Stimulated activated CD4-positive, alpha-beta T cell treated with anti-CD3 and anti-CD28 coated beads, Interleukin-15, amount 100 ng/mL, for 24 hours (primary cell): ENCODE results near the gene LPIN3.

ENCODE experiments used
- DNase-seq: peaks from one replicate; pipeline ENCODE4 v3.0.0-alpha.2; 2020

LPIN3 gene

DNA sequence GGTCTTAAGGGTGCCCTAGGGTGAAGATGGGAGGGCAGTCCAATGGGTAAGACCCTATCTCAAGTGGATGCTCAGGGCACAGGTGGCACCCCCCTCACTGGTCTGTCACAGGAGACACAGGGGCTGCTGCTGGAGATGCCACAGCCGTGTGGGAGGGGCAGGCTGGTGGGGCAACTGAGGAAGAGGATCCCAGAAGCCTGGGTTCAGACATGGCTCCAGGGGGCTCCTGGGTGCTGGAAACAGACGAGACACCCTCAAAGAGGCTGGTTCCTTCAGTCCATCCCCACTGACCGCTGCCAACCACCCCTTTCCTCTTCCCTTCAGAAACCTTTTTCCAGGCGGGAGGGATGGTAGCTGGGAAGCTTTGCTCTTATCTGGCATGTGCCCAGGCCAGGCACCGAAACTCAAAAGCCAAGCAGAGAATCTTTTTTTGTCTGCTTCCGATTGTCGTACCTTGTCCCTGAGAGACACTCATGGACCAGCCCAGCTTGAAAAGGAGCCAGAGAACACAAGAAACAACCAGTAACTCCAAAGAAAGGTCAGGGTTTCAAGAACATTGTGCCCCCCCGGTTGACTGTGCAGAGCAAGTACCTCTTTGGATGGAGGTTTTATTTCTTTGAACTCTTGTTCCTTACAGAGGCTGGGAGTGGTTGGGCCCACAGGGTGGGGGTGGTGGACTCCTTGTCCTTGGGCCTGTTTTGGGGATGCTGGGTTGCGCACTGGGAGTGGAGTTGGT lies 54.5 kb downstream of the LPIN3 start:
- DNase-seq: no peak

DNA sequence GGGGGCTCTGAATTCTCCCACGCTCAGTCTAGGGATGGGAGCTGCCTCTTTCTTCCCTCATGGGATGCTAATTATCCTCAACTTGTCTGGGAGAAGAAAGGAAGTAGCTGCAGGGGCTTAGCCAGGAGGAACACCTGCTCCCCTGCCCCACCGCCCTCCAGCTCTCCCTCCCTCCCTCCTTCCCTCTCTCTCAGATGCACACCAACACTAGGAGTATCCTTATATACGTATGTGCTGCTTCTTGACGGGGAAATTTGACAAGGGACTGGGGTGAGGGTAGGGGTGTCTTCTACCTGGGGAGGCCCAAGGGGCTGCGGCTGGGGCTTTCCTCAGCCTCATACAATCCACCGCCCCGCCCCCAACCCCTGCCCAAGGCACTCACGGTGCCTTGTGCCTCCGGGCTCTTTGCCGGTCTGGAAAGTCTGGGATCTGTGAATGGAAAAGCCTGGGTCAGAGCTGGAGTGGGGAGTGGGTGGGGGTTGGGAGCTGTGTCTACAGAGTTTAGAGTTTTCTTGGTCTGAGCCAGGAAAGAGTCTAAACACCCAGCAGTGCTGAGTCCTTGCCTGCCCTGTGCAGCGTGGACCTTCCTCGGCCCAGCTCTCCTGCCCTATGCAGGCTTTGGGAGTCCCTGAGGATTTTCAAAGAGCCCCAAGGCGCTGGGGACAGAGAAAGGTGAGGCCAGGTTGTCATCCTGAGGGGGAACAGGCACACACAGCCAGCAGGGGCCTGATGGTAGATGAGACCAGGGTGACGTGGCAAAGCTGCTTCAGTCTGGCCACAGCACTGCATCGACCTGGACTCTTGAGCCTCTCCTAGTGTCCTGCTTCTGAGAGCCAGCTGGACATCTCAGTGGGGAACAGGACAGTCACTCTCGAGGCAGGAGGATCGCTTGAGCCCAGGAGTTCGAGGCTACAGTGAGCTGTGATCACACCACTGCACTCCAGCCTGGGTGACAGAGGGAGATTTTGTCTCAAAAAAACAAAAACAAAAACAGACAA lies 55.3 kb downstream of the LPIN3 start:
- DNase-seq: no peak

DNA sequence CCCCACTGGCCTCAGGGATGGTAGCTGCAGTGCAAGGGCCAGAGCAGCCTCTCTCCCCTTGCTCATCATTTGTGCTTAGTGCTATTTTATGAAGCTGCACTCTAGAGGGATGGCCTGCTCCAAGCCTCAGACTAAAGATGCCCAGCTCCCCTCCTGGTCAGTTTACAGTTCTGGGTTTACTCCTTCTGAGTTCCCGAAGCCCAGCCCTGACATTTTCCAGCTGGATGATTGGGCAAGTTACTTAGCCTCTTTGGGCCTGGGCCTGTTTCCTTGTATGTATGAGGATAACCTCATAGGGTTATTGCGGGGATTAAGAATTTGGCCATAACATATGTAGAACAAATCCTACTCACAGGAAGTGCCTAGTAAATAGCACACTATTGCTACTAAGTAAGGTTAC lies 57.8 kb downstream of the LPIN3 start:
- DNase-seq: no peak

DNA sequence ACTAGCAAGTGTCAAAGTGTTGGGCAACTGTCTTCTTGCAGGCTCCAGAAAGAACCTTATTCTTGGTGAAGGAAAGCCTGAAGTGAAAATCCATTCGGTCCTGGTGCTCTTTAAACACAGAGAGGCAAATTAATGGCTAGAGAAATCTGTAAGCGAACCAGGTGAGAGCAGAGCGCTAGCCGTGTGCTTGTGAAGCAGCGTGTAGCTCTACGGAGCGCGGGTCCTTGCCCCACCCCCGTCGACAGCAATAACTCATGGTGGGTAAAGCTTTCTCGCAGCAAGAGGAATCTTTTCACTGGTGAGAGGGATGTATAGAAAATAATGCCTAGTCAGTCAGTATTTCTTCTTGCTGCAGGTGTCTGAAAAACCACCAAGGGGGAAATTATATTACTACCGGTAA lies 63.0 kb downstream of the LPIN3 start:
- no peak for DNase-seq

DNA sequence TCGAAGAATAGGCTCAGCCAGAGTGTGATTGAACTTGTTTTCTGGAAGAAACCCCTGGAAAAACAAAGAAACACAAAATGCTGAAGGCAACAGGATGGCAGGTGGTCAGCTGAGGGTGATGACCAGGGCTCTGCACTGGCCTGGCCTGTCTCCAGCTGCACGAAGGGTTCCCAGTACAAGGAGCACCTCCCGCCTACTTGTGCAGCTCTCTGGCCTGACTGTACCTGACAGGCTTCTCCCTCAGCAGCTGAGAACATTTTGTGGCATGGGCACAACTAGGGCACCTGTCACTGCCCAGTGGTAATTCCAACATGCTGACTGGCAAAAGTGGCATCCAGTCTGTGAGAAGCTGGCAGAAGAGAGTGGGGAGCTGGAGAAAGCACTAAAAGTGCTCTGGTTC lies 64.8 kb downstream of the LPIN3 start:
- DNase-seq: no peak

DNA sequence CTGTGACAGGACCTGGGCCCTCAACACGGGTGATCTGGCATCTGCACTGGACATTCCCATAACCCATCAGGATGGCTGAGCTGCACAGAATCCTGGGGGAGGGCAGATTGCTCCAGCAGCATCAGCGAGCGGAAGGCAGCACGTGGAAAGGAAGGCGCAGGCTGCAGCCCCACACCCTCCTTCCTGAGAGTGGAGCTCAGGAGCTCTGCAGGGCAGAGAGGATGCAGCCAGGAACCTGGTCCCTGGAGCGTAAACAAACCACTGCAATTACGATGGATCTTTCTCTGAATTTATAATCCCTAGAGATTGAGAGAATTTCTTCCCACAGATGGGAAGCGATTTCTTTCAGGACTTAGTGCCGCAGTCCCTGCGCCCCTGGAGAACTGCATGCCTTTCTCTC lies 65.7 kb downstream of the LPIN3 start:
- no peak for DNase-seq

DNA sequence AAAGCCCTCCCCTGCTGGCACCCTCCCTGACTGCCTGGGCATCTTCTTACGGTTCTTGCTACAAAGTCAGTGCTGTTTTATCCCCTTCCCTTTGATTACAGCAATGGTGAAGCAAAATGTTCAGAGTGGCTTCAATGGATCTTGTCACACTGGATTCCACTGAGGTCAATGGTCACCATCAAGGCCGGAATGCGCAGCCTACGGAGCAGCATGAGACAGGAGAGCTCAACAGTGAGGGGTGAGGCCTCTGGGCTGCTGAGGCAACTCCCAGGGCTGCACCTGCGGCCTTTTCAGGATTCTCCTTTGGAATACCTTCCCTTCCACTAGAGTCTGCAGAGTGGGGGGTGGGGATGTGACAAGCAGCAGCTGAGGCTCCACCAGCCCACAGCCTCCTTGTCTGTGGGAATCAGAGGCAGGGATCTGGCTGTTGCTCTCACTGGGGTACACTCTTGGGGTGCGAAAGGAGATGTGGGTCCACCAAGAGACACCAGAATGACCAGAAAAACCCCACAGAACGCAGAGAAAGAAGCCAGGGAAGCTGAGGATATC lies 66.3 kb downstream of the LPIN3 start:
- DNase-seq: no peak

DNA sequence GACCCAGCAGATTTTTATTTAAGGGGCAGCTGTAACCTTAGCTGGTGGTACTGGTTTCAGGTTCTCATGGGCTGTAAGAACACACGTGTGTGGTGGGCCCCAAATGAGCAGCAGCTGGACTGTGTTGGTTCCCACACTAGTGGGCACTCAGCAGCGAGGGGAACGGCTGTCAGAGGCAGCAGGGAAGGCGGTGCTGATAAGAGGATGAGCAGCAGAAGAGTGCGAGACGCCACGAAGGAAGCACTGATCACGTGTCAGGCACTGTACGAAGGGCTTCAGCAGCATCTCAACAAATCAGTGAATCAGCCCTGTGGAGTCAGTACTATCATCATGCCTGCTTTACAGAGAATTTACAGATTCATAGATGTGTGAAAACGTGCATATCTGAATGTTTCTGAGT lies 67.0 kb downstream of the LPIN3 start:
- no peak for DNase-seq

DNA sequence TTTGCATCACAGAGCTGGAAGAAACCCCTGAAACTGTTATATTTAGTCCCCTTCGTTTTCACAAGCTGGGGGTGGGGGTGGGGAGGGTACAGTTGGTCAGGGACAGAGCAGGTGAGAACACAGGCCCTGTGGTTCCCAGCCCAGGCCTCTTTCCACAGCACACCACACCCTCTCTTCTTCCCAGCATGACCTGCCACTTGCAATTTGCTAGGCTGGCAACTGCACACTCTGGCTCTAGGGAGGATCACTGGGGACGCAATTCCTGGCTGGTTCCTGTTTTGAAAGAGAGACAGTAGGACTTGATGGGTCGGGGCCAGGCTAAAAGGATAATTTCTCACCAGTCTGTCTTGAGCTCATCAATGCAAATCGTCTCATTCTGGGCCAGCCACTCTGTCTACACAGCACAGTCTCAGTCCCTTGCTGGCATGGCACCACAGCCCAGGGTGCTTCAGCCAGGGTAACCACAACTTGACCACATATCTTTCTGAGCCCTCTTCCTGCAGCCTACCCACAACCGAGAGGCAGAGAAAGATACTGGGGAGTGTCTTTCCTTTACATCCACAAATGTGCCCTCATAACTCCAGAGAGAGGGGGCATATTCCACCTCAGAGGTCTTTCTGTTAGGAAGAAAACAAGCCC lies 67.7 kb downstream of the LPIN3 start:
- no peak for DNase-seq

DNA sequence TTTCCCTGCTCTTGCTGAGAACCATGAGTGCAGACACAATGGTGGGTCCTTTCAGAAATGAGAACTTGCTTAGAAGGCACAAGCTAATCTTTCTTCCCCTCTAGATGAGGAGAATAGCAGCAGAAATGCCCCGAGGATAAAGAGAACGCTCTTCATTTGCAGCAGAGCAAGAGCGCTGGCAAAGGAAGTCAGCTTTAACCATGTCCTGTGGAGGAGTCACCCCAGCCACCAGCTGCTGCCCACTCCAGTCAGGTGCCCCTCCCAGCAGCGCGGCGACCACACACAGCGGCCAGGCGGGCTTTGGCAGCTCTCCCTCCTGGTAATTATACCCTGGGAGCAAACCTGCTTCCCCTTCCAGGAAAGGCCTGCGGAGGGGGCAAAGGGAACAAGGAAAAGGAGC lies 68.4 kb downstream of the LPIN3 start:
- DNase-seq: no peak
